Activated CD4-positive, alpha-beta T cell treated with anti-CD3 and anti-CD28 coated beads for 1 hour (primary cell): ENCODE measurements around the gene KCNA2.
A peak's percentile ranks its signal among the peaks of the same experiment; 100 is the strongest.

Experiments used
- DNase-seq: peaks from one replicate; pipeline ENCODE4 v3.0.0-alpha.2; 2020

The KCNA2 gene

DNA sequence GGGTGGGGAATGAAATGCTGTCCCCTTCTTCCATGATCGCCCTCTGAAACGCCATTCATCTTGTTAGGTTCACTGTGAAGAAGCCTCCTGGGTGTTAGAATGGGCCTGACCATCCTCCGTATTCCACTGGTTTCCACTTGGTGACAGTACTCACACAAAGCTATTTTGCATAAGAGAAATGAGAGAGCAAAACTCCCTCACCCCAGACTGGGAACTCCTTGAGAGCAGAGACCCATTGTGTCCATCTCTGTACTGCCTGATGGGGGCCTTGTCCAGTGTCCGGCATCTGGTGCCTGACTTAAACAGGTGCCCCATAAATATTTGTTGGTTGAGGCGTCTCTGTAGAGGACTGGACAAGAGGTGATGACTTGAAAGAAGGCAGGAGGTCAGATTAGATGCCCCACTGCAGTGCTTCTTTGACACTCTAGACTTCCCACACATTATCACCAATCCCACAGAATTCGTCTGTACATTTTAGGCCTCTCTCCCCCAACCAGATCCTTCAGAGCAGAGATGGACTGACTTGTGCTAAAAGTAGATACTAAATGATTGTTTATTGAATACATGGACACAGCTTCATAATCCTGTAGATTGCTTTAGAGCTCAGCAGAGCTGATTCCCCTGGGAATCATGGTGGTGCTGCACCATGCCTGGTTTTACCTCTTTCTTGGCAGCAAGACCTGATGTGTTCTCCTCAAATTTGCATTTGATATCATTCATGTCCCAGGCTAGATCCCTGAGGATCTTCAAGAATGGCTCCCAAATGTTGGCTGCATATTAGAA, 22.4 kb upstream of the KCNA2 start:
- DNase-seq, result no peak

DNA sequence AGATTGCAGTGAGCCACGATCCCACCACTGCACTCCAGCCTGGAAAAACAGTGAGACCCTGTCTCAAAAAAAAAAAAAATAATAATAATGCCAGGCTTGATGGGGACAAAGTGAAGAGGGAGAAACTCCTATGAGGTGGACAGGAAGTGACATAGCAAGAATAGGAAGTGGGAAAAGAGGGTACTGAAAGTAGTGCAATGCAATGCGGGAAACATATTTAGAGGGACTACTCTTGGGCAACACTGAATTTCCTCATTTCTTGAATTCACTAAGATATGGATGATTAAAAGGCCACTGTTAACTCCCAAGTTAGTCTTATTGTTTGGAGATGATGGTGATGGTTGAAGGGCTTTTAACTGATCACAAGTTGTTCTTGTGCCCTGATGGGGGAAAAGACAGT, 21.6 kb upstream of the KCNA2 start:
- no peak for DNase-seq

DNA sequence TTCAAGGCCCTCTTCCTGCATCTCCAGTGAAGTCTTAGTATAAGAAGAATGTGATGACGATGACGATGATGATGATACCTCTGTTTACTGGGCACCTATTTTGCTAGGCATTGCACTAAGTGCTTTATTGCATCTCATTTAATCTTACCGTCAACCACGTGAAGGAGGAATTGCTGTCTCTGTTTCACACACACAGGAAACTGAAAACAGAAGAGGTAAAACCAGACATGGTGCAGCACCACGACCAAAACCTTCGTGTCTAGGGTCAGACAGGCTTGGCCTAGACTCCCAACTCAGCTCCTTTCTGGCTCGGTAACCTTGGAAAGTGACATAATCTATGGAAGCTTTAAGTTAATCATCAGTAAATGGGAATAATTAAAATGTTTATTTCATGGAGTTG, 20.7 kb upstream of the KCNA2 start:
- DNase-seq, result no peak

DNA sequence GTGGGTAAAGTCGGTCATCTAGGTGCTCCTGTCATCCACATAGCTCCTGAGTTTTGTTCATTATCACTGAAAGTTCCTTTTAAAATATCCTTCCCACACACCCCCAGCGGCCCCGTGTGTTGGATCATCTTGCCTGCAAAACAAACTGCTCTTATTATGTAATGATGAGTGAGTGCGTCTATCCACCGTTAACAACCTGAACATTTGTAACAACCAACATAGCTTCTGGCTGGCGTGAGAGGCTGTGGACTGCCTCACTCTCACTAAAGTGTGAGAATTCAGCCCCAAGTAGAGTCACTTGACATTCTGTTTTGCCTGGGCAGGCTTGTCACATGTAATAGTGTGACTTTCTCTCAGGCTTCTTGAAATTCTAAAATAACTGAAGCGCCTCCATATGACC, 14.5 kb upstream of the KCNA2 start:
- DNase-seq, result no peak

DNA sequence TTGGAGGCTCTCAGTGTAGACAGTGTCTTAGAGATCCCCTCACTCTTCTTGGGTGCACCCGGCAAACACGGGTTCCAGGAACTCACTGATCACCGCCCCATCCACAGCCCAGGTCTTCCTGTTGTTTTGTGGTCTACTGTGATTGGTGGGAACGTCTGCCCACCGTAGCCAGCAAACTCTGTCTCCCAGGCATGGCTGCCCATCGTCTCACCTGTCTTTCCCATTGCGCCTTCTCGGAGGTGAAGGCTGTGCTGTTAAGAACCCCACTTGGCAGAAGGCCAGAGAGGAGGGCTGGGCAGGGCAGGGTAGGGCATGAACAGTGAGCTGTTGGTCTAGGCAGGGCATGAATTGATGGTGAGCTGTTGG, 14.1 kb upstream of the KCNA2 start:
- no peak for DNase-seq

DNA sequence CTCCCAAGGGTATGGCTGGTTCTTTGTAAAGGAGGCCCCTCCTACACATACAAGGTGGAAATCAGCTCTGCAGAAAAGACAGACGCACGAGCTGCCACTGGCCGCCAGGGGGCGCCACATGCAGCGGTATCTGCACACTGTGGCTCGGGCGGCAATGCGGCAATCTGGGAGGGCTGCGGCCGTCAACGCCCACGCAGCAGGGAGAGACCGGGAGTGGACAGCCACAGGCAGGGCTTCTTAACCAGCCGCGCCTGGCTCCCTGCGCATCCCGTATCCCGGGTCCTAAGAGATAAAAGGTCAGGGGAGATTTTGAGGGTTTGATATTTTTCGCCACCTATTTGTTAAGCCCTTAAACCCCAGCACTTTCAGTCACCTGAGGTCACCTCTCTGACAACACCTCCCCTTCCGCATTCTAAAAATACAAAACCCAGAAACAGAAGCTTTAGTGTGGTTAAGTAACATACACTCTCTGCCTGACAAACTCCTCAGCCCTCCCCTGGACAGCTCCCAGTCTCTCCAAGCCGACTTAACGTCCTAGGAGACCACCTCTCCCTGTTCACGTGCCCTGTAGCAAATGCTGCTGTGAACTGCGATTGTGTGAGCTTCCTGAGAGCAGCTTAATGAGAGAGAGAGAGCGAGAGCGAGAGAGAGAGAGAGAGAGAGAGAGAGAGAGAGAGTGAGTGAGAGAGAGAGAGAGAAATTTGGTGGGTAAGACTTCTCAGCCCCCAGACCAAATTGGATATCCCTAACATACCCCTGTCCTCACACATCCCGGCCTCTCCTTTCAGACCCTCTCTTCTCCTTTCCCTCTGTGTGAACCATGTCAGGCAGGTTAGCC, 13.5 kb upstream of the KCNA2 start:
- peak; percentile 86 for DNase-seq

DNA sequence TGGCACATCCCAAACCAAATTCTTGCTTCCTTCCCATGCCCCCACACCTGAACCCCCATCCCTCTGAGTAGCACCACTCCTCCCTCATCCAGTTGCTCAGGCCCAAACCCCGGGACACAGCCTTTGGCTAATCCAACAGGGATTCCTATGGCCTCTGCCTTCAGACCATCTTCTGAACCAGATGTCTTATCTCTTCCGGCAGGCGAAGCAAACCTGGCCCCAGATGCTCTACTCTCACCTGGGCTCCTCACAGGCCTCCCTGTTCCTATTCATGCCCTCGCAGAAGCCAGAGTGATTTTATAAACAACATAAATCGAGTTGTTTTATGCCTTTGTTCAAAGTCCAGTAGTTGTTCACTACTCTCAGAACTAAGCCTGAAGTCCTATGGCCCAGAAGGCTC, 12.5 kb upstream of the KCNA2 start:
- no peak for DNase-seq

DNA sequence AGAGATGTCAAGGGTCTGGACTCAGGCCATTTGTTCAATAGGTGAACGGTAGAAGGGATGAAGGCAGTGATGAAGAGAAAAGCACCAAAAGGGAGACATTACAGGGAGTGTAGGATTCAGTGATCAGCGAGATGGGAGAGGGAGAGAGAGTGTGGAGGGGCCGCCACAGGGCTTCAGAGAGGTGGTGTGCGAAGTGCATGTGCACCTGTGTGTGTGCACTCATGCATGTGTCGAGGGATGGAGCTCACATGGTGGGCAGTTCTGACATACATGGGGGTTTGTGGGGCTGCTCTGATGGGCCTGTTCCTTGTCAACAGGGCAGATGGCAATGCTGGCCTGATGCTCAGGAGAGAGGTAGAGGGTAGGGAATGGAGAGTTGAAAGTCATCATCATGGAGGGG, 11.4 kb upstream of the KCNA2 start:
- DNase-seq, result no peak

DNA sequence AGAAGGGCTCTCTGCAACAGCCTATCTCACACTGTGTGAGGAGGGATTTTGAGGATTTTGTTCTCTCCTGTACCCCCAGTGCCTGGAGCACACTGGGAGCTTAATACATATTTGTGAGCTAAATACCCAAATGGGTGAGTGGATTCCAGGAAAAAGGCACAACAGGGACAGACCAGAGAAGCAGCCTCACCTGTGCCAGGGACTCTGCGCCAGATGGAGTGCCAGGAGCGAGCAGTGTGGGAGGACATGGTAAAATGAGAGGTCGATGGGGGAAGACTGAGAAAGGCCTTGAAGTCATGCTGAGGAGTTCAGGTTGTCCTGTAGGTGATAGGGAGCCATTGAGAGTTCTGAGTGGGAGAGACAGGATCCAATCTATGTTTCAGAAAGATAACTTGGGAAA, 11.0 kb upstream of the KCNA2 start:
- no peak for DNase-seq

DNA sequence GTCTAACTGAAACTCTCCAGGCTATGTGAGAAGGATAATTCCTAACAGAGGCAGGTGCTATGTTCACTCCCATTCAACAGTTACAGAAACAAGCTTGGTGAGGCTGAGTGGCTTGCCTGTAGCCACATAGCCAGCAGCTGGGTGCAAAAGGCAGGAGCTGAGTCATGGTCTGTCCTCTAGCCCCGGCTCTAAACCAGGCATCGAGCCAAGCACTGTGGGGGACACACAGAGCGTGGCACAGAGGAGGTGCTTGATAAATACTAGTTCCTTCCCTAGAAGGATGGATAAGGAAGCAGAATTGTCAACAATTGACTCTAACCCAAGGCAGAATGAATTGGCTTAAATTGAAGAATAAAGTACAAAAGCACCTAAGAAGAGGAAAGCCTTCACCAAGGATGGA, 10.4 kb upstream of the KCNA2 start:
- DNase-seq, result no peak

DNA sequence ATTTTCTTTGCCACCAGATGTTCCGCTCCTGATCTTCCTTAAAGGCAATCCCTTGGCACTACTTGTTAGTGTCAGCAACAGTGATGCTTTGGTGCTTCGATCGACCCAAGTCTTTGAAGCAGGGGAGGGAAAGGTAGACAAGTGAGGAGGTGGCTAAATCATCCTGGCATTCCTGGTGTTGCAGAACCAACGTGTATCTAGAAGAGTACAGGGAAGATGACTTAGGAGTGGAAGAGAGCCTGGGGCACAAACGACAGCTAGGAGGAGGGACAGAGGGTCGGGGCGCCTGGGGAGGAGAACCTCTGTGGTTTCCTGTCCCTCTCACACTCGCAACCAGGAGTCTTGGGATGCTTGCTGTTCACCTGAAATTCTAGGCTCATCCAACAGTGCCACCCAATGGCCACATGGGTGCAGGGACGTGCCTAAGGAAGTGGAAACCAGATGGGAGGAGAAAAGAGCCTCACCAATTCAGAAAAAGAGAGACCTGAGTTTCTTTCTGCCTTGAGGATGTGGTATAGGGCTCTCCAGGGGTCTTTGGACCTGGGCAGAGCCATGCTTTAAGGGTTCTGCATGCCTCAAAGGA, 9.5 kb upstream of the KCNA2 start:
- DNase-seq, result peak; percentile 26

DNA sequence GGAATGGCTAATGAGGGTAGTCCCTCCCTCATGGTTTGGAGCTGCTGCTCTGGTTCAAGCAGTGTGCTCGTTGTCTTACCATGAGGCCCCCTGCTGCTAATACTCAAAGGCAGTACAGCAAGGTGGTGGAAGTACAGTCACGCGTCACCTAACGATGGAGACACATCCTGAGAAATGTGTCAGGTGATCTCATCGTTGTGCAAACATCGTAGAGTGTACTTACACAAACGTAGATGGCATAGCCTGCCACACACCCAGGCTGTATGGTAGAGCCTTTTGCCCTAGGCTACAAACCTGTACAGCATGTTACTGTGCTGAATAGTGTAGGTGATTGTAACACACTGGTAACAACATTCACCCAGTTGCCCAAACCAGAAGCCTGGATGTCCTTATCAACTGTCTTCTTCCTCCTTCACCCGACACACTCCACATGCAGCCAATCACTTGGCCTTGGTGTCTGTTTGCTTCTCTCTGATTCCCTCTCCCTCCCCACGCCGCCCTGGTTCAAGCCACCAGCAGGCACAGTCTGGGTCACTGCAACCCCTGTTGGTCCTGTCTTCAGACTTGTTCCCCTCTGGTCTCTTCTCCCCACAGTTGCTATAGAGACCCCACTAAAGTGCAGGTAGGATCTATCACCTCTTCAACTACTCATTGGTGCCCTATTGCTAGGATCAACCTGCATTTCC, 6.0 kb upstream of the KCNA2 start:
- DNase-seq, result no peak

DNA sequence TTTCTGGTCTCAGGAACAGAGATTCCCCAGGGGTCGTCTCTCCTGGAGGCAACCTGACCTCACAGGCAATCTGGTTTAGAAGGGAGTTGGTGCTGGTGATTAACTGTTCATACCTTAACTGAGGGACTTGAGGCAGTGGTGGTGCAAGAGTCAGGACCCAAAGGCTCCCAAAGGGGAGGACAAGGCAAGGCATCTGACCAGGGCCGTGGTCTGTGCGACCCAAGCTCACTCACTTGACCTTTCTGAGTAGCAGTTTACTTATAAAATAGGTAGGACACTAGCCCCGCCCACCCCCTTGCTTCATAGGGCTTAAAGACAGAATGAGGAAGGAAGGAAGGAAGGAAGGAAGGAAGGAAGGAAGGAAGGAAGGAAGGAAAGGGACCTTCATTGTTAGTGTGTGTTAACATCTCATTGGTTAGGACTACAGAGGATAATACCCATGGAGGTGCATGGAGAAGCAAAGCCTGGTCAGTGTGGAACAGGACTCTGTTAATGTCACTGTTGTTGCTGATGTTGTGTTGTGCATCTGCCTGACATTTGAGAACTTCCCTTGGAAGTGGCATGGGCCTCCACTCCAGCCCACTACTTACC, 4.6 kb upstream of the KCNA2 start:
- DNase-seq, result no peak

DNA sequence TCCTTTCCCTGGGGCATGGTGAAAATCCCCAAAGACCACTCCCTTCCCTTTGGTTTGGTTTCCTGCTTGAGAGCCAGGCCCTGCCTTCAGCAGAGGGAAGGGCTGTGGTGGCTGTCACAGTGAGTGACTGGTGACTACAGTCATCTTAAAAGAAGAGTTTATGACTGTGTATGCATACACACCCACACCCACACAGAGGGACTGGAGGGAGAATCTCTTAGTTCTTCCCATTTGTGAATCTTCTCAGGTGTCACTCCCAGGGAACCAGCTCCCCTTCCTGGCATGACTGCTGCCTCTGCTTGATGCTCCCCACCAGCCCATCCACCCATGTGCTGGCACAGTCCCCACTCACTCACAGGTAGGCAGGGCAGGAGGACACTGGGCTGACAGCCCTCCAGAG, 3.9 kb upstream of the KCNA2 start:
- DNase-seq, result no peak

DNA sequence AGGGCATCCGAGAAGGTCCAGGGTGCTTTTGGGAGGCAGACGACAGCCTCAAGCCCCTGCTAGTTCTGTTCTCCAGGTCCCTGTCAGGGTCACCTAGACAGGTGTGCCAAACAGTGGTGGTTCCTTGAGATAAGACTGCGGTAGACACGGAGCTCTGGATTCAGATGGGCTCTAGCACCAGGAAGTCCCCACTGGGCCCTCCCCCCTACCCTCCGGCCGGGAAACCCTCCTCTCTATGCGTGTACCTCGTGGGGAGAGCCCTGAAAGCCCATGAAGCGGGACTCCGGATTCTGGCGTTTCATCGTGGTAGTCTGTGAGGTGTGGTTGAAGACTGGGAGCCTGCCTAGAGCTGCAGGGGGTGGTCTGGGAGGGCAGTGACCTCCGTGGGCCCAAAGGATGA, 2.1 kb upstream of the KCNA2 start:
- DNase-seq, result no peak

DNA sequence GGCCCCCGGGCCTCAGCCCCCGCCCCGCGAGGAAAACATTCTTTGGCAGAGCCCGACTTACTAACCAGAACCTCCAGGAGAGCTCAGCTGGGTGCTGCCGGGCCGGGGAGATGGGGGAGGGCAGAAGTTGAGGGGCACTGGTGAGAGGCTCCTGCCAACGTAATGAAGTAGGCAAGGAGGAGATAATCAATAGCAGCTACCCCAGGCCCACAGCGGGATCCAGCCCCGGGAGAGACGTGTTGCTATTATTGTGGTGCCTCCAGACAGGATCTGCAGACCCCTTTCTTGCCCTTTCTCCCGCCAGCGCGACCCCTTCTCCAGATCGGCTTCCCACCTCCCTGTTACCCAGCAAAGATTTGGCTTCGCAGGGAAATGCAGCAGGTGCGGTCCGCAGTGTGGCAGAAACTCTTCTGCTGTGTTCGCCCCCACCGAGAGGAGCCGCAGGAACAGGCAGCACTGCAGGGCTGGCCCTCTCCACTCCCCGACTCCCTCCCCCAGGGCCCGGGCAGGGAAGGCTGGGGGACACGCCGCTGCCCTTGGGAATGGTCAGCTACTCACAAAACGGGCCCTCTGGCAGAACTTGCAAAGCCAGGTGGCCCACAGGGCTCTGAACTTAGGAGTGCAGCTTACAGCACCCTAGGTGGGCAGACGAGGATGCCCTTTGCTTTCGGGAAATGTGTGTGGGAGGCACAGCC, 1.5 kb upstream of the KCNA2 start:
- no peak for DNase-seq

DNA sequence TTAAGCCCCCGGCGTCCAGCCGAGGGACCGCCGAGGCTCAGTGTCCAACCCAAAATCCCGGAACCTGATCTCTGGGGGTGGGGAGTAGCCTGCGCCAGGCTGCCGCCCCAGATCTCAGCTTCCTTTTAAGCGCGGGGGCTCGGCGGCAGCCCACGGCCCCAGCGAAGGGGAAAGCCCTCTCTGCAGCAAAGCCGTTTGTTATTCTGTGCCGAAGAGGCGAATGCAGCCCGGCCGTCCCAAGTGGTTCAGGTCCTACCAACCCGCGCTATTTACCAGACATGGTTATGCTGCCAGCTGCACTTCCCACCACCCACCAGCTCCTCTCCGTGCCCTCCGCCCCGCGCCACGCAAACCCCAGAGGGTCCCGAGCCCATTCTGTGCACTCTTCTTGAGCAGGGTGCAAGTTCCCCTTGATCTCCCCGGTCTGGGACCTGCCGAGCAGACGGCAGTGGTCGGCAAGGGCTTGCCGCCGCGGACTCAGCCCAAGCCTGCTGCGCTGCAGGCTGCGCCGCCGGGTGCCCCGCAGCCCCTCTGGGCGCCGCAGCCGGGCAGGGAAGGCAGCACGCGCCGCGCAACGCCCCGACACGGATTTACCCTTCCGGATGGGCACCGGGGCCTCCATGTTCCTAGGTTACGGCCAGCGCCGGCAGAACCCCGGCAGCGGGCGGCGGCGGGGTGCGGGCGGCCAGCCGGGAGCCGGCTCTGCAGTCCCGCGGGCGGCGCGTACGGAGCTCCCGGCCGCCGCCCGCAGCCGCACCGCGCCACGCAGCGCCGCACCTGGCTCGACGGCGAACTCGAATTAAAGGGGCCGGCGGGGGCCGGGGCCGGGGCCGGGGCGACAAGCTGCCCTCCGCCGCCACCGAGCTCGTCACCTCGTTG, 738 bp upstream of the KCNA2 start:
- DNase-seq, result no peak

DNA sequence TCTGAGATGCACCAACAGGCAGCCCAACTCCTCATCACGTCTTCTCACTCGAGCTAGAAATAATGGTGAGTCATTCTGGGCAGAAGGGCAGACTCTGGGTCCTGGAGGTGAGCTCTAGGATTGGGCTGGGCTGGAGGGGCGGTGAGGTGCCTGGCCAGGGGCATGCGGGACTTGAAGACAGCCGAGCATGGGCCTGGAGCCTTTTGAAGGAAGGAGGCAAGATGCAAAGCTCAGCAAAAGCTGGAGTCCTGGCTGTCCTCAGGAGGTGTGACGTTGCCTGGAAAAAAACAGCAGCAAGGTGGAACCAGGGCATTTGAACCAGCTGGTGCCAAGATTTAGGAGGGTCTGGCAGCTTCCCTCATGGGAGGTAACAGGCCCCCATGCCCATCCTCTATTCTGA, 712 bp downstream of the KCNA2 start:
- DNase-seq, result no peak

DNA sequence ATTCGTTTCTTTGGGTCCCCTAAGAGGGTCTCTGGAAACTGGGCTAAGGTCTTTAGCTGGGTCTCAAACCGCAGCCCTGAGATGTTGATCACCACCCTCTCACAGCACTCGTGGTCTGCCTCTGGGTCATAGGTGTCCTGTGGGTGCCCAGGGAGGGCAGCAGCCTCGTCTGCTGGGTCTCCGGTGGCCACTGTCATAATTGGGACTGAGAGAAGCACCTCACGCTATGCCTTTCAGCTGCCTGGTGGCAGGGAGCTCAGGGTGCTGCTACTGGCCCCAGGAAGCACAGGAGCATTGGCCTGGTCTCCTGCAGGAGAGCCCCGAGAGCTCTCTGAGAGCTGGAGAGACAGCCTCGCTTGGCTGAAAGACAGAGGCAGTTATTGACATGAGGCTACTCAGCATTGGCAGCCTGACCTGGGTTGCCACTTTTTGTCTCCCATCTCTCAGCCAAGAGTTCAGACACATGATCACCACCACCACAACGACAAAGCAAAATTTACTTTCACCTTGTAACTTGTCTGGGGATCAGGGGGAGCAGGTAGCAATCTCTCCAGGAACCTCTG, 1.5 kb downstream of the KCNA2 start:
- no peak for DNase-seq

DNA sequence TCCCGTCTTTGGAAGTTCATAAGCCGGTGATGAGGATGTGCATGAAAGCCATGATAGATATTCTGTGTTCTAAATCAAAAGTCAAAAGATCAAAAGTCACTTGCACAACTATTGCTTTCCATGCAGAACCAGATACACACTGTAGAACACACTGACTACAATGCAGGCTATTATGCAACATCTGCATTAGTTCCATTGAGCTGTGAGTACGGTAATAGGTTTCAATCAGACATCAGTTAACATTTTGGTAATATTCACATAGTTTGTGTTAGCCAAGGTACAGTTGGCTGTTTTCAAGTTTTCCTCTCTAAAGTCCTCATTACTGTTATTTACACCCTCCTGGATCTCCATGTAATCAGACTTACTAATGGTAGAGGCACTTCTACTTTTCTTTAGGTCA, 3.1 kb downstream of the KCNA2 start:
- DNase-seq, result no peak

DNA sequence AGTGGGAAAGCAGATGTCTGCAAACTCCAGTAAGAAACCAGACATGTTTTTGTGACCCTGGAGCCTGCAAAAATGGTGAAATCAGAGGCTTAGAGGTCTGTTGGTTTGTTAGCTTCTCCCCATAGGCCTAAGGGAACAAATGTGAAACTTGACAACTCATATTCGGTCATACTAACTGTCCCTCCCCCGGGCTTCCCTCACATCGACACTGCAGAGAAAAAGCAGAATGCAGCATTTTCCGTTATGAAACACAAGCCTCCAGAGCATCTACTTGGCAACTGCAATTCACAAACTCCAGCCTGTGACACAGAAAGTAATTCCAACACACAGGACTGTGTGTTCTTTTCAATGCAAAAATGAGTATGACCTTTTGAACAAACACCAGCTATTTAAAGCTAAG, 3.7 kb downstream of the KCNA2 start:
- no peak for DNase-seq
